ENCODE data around the gene WDR27. TPM values are rescaled to one million over a fixed set of nuclear protein-coding genes. Genes with fewer than 3 reads are reported as not detected.

The WDR27 gene
- total RNA-seq, 1 donor from 2014 or later: 41.5 TPM

DNA sequence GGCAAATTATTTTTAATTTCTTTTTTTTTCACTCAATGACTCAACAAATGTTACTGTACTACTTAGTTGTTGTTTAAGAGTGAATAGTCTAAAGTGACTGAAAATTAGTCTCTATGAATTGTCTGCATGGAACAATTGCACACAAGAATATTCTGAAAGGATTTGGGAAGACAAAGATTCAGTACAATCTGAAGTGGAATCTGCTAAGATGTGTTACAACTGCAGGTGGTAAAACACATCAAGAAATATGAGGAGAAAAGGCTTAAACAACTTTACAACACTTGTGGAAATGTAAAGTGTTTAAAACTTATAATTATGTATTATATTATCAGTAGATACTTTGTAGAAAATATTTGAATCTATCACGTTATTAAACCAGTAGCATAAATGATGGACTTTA is 193.4 kb downstream of the WDR27 start:
- Histone ChIP-seq H3K9me3 (no peaks in the 10 kb centered on the region), H3K36me3 (no peaks in the 10 kb centered on the region), H3K4me3 (no peak overlapping the region), H3K27me3 (no peaks in the 10 kb centered on the region), H3K4me1 (no peaks in the 10 kb centered on the region), H3K27ac (no peak overlapping the region)
- DNase-seq (ENCODE audit: extremely low spot score in 2 of 2): no peak
- intact Hi-C loops (cut with DNase I): no loop called here
- TF ChIP-seq, protein P1, sequence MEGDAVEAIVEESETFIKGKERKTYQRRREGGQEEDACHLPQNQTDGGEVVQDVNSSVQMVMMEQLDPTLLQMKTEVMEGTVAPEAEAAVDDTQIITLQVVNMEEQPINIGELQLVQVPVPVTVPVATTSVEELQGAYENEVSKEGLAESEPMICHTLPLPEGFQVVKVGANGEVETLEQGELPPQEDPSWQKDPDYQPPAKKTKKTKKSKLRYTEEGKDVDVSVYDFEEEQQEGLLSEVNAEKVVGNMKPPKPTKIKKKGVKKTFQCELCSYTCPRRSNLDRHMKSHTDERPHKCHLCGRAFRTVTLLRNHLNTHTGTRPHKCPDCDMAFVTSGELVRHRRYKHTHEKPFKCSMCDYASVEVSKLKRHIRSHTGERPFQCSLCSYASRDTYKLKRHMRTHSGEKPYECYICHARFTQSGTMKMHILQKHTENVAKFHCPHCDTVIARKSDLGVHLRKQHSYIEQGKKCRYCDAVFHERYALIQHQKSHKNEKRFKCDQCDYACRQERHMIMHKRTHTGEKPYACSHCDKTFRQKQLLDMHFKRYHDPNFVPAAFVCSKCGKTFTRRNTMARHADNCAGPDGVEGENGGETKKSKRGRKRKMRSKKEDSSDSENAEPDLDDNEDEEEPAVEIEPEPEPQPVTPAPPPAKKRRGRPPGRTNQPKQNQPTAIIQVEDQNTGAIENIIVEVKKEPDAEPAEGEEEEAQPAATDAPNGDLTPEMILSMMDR (IDR thresholded peaks at IDR 0.05): no peak
- no peak for TF ChIP-seq POLR2AphosphoS5 (IDR thresholded peaks at IDR 0.05; ENCODE audit: insufficient read depth in 1 of 2, low read depth in 1 of 2)
- no peak for TF ChIP-seq POLR2A (IDR thresholded peaks at IDR 0.05)

DNA sequence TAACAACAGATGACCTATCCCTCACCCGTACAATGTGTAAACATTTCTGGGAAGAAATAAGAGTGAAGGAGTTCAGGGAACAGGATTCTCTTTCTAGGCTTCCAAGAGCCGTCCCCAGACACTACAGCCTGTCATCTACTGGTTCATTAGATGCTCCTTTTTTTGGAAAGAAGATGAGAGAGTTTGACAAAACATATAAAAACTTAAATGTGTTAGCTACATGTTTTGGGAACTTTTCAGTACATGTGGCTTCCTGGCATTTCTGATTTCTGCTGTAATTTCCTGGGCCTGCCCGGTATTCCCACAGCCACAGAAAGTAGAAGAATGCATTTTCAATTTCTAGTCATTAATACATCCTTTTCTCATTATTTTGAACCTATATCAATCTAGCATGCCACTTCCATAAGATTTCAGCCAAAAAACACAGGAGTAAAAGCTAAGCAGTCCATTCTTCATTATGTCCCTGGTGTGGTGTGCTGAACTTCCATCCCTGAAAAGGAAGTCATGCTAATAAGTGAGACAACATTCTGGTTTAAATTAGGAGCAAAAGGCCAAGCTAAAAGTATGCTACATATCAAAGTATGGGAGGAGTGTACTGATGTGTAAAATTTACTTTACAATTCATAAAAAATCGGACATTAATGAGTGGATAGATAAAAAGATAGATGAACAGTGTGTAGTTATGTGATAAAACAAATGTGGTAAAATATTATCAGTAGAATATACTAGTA is 198.2 kb downstream of the WDR27 start:
- H3K4me1 ChIP-seq: no peaks in the 10 kb centered on the region
- H3K9me3 ChIP-seq: no peaks in the 10 kb centered on the region
- H3K36me3 ChIP-seq: no peaks in the 10 kb centered on the region
- no peak overlapping the region for H3K4me3 ChIP-seq
- DNase-seq (ENCODE audit: extremely low spot score in 2 of 2): no peak
- TF ChIP-seq POLR2AphosphoS5 (IDR thresholded peaks at IDR 0.05; ENCODE audit: insufficient read depth in 1 of 2, low read depth in 1 of 2): no peak
- TF ChIP-seq, protein P1 (IDR thresholded peaks at IDR 0.05): no peak
- H3K27ac ChIP-seq: no peak overlapping the region
- intact Hi-C loops (cut with DNase I): no loop called here
- no peaks in the 10 kb centered on the region for H3K27me3 ChIP-seq

DNA sequence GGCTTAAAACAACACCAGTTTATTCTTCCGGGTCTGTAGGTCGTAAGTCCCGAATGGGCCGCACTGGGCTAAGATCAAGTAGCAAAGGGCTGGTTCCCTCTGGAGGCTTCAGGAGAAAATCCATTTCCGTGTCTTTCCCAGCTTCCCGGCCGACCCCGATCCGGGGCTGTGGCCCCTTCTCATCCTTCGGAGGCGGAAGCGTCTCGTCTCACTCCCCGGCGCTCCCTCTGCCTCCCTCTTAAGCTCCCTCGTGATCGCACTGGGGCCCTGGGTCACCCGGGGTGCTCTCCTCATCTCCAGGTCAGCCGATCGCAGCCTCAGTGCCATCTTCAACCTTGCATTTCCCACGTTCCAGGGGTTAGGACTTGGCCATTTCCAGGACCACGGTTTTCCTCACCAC is 199.4 kb downstream of the WDR27 start:
- Histone ChIP-seq H3K27me3 (no peaks in the 10 kb centered on the region), H3K4me1 (no peaks in the 10 kb centered on the region), H3K4me3 (no peak overlapping the region), H3K36me3 (no peaks in the 10 kb centered on the region), H3K9me3 (no peaks in the 10 kb centered on the region), H3K27ac (no peak overlapping the region)
- TF ChIP-seq POLR2AphosphoS5 (IDR thresholded peaks at IDR 0.05; ENCODE audit: insufficient read depth in 1 of 2, low read depth in 1 of 2) (no peak), POLR2A (IDR thresholded peaks at IDR 0.05) (no peak)
- TF ChIP-seq, protein P1 (IDR thresholded peaks at IDR 0.05): no peak
- DNase-seq (ENCODE audit: extremely low spot score in 2 of 2): no peak
- intact Hi-C loops (cut with DNase I): no loop called here

DNA sequence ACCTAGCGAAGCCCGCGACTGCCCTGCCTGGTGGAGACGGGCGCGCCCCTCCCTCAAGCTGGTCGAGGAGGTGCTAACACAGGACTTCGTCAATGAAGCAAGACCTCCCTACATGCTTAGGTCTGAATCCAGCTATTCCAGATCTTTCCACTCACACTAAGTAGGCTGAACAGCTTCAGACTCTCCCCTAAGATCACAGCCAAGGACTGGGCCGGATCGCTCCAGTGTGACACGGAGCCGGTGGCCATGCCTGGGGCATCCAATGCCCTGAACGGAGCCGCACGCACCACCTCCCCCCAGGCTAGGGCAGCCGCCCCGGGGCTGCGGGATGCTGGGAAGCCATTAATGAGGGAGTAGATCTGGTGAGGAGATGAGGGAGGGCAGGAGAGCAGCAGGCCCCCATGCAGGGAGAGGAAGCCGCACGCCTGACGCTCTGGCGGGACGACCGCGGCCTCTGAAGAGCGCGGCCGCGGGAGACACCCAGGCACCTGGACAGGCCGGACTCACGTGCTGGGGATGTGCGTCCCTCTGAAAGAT is 200.0 kb downstream of the WDR27 start:
- H3K4me3 ChIP-seq: no peak overlapping the region
- H3K27me3 ChIP-seq: no peaks in the 10 kb centered on the region
- no peaks in the 10 kb centered on the region for H3K36me3 ChIP-seq
- H3K27ac ChIP-seq: no peak overlapping the region
- intact Hi-C loops (cut with DNase I): no loop called here
- TF ChIP-seq, protein P1 (IDR thresholded peaks at IDR 0.05): no peak
- TF ChIP-seq POLR2A (IDR thresholded peaks at IDR 0.05): no peak
- TF ChIP-seq POLR2AphosphoS5 (IDR thresholded peaks at IDR 0.05; ENCODE audit: insufficient read depth in 1 of 2, low read depth in 1 of 2): no peak
- H3K9me3 ChIP-seq: no peaks in the 10 kb centered on the region
- H3K4me1 ChIP-seq: no peaks in the 10 kb centered on the region
- DNase-seq (ENCODE audit: extremely low spot score in 2 of 2): no peak

DNA sequence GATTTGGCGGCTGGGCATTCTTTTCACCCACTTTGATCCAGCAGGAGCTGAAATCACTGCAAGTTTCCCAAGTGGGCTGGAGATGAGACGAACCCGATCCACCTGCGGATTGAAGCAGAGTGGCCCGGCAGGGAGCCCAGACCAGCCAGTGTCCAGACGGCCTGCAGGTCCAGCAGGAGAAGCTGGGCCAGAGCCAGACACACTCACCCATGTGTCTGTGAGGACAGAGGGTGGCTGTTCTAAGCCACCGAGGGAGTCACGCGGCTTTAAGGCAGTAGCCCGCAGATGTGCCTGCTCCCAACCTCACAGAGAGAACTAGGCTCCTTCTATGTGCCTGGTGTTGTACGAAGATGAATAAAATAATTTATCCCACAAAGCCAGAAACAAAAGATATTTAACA is 200.7 kb downstream of the WDR27 start:
- intact Hi-C loops (cut with DNase I): no loop called here
- Histone ChIP-seq H3K4me1 (no peaks in the 10 kb centered on the region), H3K4me3 (no peak overlapping the region), H3K27ac (no peak overlapping the region), H3K36me3 (no peaks in the 10 kb centered on the region), H3K9me3 (no peaks in the 10 kb centered on the region), H3K27me3 (no peaks in the 10 kb centered on the region)
- DNase-seq (ENCODE audit: extremely low spot score in 2 of 2): no peak
- TF ChIP-seq POLR2A (IDR thresholded peaks at IDR 0.05): no peak
- TF ChIP-seq POLR2AphosphoS5 (IDR thresholded peaks at IDR 0.05; ENCODE audit: insufficient read depth in 1 of 2, low read depth in 1 of 2): no peak
- TF ChIP-seq, protein P1 (IDR thresholded peaks at IDR 0.05): no peak
